GM13977 (cell line): ENCODE data around the gene RMRP.

Experiments used
- DNase-seq: peaks from one replicate; pipeline ENCODE4 v3.0.0; 2012; ENCODE audit warnings: low spot score
- CTCF ChIP-seq: IDR thresholded peaks from 2 replicates; pipeline ENCODE4 v1.5.1; 2012; ENCODE audit warnings: mild to moderate bottlenecking, control low read depth; ENCODE audit not compliant: insufficient read depth; ENCODE audit errors: extremely low read depth, missing control alignments
- in situ Hi-C: fragments of 300-500 bp; cut with MboI; formaldehyde crosslinking; loops from one replicate; pipeline ENCODE4 v1.12.0; 2022; ENCODE audit warnings: low sequenced_read_pairs, low pct_unique_long_range_greater_than_20kb, mixed read lengths, inconsistent platforms; ENCODE audit not compliant: unreplicated experiment

Gene RMRP

DNA sequence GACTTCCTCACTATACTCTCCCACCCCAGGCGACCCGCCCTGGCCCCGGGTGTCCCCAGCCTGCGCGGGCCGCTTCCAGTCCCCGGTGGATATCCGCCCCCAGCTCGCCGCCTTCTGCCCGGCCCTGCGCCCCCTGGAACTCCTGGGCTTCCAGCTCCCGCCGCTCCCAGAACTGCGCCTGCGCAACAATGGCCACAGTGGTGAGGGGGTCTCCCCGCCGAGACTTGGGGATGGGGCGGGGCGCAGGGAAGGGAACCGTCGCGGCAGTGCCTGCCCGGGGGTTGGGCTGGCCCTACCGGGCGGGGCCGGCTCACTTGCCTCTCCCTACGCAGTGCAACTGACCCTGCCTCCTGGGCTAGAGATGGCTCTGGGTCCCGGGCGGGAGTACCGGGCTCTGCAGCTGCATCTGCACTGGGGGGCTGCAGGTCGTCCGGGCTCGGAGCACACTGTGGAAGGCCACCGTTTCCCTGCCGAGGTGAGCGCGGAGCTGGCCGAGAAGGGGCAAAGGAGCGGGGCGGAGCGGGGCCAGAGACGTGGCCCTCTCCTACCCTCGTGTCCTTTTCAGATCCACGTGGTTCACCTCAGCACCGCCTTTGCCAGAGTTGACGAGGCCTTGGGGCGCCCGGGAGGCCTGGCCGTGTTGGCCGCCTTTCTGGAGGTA lies 18.0 kb upstream of the RMRP start:
- no peak for TF ChIP-seq CTCF
- in situ Hi-C loops = no loop called here
- peak; percentile 74 for DNase-seq

GRCh38 chr9:35675204-35675603 lies 17.4 kb upstream of the RMRP start:
- in situ Hi-C loops = no loop called here
- DNase-seq = no peak
- TF ChIP-seq CTCF = no peak

GRCh38 chr9:35674025-35674361 lies 16.2 kb upstream of the RMRP start:
- in situ Hi-C loops = no loop called here
- DNase-seq = no peak
- no peak for TF ChIP-seq CTCF

- no peak for TF ChIP-seq CTCF
- in situ Hi-C loops = no loop called here
- no peak for DNase-seq
Observed at GRCh38 chr9:35673132-35674024, 15.6 kb upstream of the RMRP start, which contains the start of gene CA9. Gene CA9, plus strand, starts transcription at chr9:35673928. Its CDS starts 32 bp downstream, at chr9:35673960.

DNA sequence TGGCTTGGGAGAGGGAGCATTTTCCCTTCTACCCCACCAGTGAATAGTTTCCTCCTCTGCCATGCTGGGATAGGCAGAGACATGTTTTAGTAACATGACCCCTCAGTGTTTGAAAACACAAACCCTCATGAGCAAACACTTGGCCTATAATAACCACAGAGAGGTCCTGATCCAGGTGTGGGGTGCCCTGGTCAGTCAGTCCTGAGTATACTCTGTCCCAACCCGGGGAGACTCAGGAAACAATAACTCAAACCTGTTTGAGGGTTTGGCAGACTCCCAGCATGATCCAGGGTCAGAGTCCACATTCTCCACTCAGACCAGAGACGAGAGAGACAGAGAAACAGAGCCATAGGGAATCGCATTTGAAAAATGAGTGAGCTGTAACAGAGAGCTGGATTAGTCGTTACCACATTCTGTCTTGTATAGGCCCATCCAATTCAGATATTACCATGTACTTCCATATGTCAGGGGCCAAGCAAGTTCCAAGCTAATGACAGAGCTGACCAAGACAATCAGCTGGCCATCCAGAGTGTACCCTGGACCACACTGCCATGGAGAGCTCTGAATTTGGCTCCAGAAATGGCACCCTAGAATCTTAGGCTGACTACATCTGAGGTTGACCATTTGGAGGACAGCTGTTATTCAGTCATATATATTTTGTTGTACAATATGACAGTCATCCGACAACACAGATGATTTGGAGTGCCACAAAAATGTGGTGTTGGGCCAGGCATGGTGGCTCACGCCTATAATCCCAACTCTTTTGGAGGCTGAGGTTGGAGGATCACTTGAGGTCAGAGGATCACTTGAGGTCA lies 11.7 kb upstream of the RMRP start:
- TF ChIP-seq CTCF = no peak
- in situ Hi-C loops = loop anchor here (10.0 kb wide), 1 partner anchor 55 kb away; no protein-coding TSS in a partner anchor

DNA sequence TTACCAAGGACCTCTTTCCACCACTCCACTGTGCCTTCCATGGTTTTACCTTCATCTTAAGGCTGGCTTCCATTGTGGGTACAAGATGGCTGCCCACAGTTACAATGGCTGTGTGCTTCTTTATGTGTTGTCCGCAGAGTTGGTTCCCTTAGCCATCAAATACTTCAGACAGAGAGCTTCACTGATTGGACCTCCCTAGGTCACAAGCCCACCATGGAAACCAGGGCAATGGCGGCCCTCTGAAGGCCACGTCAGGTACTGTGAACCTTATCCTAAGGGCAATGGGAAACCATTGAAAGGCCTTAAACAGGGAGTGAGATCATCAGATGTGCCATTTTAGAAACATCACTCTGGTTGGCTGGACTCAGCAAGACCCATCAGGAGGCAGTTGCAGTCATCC lies 10.1 kb upstream of the RMRP start:
- no peak for DNase-seq
- in situ Hi-C loops = loop anchor here (10.0 kb wide), 1 partner anchor 57 kb away; no protein-coding TSS in a partner anchor
- TF ChIP-seq CTCF = no peak

More for the DNA sequence above, 11.7 kb upstream of the RMRP start:
- no peak for DNase-seq
